GM18861 (cell line): Measurements from ENCODE around the gene KY.

Experiments
- ATAC-seq: cut with Tn5 transposase; IDR thresholded peaks from one replicate; pipeline ENCODE4 v1.9.1; 2021; ENCODE audit not compliant: unreplicated experiment

KY gene, protein sequence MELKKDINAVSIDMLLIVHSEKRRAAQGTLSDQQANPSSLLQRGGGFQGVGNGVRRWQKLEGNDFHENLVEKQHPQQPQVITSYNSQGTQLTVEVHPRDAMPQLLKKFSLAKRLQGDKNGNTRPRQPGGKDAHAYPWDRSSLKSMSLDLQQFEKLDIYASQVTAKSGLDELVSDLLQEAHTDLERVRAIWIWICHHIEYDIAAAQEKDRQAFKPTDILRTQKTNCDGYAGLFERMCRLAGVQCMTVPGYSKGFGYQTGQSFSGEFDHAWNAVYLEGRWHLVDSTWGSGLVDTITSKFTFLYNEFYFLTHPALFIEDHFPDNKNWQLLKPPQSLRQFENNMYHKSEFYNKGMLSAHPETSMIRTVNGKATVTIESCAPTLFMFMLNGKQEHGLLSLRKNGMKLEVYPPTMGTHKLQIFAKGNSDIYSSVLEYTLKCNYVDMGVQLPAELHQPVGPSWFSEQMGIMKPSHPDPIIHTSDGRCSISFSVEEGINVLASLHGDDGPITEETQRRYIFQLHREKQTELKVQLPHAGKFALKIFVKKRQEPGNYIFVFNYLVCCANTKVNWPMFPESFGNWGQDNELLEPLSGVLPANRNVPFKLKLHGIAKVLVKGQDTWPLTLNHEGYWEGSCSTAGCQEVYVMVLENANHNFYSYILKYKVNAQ

DNA sequence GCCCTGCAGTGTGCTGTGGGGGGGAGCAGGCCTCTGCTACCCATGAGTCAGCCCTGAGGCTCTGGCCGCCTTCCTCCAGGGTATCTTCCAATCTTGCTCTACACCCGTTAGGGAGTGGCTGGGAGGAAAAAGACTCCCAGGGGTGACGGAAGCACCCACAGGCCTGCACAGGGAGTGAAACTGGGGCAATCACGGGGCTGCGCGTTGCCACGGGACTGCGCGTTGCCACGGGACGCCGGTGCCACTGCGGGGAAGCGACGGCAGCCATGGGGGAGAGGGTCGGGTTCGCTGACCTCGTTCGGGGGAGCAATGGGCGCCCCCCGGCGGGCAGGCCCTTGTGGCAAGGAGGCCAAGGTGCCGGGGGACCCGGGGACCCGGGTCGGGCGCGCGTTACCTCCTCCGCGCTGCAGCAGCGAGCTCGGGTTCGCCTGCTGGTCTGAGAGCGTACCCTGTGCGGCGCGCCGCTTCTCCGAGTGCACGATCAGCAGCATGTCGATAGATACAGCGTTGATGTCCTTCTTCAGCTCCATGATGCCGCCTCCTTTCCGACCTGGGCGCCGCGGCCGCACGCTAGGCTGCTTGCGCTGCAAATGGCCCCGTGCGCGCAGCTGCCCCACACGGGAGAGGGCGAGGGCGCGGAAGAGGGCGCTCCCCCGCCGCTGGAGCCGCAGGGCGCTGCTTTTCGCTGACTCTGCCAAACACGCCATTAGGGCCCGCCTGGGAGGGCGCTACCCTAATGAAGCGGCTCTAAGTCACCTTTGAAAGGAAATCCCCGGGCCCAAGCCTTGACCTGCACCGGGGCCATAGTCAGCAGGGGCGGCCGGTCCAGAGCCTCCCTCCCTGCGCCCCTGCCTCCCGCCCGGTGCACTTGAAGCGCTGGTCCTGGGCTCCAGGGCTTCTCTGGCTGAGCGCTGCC is at the start of gene KY:
KY (minus strand) TSS at position 592 of the 916 bp plus-strand sequence; CDS start at position 530, 62 bp downstream.
- no peak for ATAC-seq

DNA sequence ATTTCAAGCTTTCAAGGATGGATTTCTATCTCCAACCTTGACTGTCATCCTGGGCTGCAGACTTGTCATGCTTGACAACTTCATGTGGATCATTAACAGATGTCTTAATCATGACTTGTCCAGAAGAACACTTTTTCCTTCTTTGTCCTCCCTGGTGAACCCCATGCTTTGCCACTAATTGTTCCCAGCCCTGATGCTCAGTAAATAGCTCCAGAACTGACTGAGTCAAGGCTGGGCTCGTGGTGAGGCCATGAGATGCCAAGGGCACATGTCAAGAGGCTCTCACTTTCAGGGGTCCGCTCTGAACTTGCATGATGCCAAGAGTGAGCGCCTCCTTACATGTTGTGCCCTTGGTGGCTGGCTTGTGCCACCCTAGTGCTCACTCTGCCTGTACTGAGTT is 48.9 kb upstream of the KY start:
- ATAC-seq, result no peak

DNA sequence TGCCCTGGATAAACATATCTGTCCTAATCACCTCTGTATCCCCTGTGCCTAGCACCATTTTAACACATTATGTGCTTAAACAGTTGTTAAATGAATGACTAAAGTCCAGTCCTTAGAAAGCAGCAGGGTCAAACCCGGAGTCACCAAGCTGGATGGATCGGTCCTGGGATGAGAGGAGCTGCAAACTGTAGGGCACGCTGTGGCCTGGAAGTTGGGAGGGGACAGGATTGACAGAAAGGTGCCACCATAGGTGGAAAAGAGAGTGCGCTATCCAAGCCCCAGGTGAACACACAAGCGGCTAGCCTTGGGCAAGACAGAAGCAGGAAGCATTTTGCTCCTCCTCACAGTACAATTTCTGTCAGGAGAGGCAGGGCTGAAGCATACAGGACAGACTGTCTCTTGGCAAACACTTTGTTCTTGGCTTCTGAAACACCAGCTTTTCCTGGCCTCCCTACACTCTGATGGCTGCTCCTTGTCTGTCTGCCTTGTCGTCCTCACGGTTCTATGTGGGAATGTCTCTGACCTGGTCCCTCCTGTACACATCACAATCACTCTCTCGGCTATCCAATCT is 48.4 kb upstream of the KY start:
- ATAC-seq, result no peak

DNA sequence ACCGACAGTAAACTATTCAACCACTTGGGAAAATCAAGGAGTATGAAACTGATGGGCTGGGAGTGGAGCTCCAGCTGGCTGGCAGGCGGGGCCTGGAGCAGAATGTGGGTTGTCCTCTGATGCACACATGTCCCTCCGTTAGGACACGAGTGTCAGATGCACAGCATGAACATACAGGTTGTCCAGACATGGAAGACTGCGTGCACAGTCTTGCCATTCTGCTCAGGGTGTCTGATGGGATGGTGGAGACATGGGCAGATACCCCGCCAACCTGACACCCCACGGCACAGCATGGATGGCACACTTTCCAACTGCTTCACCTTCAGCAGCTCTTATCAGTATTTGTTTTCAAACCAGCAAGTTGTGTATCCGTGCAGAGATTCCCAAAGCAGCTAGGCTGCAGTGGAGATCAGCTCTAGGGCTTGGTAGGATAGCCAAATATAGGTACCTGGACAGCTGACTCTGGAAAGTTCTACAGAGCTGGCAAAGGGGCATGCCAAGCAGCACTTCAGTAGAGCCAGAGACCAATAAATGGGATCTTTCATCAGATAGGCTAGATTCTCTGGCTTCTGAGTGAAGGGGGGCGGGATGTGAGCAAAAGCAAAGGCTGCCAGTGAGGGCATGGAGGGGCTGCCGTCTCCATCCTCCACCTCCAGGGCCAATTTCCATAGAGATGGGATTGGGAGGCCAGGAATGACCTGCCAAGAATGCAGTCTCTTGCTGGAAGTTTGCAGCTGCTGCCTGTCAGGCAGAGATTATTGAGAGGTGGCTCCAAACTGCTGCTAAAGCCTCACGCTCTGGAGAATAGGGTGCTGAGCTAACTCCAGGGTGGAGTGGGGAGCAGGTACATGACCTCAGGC is 47.2 kb upstream of the KY start:
- ATAC-seq, result no peak

DNA sequence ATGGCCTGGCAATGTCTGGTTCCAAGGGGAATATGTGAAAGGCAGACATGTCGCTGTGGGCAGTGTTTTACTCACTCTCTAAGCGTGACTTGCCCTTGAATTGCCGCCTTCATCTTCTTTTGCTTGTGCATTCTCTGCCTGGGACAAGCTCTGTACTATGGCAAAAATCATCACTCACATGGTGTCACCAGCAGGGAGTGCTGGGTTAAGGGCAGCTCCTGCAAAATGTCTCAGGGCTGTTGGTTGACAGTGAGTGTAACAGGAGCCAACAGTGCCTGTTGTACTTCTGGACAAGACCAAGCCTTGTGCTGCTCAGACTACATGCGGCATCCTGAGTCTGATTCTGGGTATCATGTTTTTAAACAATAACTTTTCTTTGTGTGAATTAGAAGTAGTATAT is 45.3 kb upstream of the KY start:
- ATAC-seq, result no peak

DNA sequence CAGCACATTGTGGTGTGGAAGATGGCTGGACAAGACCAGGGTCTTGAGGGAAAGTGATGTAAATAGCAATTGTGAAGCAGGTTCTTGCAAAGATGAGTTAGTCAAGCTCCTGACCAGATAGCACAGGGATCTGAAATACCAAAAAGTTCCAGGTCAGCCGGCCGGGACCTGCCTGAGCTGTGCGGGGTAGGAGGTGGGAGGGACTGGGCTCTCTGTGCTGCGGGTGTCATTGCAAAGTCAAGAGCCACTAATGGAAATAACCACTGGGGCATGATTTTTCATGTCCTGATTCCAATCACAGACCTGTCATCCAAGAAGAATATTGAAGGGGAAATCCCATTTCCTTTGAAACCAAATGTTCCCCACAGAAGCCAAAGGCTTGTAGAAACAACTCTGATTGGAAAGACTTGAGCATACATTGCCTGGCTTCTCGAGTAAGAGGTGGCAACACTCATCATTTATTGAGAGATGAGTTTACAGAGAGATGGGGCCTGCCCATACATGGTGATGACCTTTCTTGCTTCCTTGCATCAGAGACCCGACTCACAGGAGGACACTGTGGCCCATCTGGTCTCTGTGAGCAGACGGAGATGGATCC is 44.2 kb upstream of the KY start:
- ATAC-seq, result no peak

DNA sequence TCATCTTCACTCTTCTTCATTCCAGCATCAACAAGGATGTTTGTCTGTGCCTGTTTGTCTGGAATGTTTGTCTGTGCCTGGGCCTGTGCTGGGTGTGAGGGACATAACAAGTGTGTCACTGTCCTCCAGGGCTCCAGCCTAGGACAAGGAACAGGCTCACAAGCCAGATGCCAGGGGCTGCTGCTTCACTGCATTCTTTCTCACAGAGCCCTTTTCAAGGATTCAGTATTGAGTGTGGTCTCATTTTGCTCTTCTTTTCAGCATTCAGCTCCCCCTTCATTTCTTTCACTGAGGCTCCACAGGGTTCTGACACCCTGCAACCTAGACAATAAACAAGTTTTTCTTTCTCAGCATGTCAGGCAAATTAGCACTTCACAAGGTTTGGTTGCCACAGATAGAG is 43.6 kb upstream of the KY start:
- no peak for ATAC-seq

DNA sequence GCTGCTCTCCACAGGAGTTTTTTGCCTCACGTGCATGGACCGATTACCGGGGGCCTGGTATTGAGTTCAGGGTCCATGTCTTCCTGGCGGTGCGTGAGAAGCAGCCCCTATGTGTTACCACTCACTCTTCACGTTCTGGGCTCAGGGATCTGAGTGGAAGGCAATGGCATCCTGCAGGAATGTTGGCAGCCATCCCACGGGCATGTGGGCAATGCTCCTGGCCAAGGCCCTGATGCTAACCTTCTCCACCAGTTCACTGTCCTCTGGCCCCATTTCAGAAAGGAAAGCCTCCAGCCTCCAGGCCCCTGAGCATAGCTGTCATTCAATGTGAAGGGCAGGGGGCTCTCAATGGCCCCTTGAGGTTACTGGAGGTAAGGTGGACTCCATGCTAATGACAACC is 43.0 kb upstream of the KY start:
- no peak for ATAC-seq

DNA sequence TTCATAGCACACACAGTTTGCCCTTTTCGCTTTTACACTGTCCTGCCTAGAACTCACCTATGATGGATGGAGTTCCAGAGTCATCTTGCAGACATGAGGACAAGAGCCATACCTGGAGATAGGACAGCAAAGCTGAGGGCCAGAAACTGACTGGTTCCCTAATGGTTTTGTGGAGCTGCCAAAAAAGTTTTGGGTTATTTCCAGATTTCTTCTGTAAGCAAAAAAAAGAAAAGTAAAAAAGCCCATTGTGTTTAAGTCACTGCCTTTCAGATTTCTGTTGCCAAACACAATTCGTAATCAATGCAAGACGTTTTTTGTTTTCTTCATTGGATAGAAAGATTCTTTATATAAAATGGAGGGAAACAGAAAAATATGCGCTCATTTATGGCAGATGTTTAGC is 42.4 kb upstream of the KY start:
- no peak for ATAC-seq

DNA sequence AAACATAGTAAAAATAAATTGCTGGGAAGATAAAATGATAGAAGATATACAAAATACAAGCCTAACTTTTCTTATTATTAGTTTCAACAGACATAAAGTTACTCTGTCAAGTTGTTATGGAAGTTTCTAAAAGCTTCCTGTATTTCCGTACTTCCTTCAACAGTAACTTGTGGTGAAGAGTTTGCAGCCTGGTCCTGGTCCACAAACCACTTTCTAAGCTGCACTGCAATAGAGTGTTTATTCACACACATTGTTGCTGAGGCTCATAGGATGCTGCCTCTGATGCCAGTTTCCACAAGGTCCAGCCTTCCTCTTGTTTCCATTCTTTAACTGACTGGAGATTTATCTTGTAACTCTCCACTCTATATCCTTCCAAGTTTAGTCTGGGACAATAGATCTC is 39.4 kb upstream of the KY start:
- ATAC-seq, result no peak

DNA sequence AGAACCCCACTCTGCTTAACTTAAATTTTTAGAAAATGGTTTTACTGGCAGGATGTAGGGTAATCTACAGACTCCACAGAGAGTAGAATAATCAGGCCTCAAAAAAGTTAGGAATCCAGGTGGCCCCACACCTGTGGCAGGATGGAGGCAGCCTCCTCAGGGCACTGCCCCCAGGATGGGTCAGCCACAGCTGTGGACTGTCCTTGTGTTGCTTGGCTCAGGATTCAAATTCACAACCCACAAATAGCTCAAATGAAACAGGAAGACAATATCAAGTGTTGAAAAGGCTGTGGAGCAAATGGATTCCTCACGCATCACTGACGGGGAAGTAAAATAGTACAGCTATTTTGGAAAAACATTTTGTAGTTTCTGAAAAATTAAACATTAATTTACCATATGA is 36.8 kb upstream of the KY start:
- ATAC-seq, result no peak

DNA sequence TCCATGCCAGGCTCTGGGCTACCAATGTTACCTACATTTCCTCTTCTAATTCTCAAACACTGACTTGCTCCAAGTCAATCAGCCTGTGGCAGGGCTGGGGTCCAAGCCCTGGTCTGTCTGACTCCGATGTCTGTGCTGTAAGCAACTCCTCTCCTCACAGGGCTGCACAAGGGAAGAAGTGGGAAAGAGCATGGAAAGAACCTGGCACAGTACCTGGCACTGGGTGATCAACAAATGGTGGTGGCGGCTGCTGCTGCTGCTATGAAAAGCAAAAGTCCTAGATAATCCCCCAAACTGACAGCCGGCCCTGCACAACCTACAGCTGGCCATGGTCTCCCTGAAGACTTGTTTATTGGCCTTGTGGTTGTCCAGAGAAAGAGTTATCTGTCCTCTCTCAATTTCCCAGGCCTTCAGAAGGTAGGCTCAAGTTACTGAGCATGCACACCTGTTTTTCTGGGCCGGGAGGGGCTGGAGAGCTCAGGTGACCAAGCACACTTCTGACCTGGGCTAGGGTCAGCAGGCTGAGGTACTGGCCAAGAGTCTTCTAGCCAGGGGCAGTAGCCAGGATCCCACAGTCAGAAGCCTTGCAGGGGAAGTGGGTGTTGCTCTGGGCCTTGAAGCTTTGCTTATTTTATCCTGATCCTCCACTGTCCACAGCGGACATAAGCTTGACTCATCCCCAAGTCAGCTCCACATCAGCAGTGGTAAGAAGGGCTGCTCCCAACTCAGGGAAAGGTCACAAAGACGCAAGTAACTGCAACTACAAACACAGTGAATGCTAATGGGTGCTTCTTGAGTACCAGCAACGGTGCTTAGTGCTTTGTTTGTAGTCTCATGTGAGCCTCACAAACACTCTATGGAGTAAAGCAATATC is 35.3 kb upstream of the KY start:
- ATAC-seq, result no peak

DNA sequence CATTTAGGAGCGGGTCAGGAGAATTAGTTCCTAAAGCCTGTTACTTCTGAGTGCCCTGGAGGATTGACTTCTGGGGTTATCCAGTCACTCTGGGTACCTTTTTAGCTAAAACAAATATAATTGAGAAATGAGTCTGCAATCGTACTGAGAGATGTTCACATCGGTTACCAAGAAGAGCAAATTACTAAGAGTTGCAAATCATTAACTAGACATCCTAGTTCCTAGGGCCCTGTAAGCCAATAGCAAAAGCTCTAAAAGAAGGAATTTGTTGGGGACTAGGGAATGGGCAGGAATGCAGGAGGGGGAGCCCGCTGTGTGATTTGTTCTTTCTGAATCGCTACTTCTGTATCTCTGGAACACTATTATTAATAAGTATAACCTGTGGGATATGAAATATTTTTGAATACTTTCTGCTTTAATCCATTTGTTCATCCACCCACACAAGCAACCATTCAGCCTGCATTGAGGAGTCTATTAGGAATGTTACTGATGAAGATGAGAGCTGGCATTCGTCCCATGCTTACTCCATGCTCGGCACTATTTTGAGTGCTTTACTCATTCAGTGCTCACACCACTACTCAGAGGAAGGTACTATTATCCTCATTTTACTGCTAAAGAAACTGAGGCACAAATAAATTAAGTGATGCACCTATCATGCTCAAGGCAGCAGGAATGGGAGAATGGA is 31.5 kb upstream of the KY start:
- ATAC-seq, result no peak

DNA sequence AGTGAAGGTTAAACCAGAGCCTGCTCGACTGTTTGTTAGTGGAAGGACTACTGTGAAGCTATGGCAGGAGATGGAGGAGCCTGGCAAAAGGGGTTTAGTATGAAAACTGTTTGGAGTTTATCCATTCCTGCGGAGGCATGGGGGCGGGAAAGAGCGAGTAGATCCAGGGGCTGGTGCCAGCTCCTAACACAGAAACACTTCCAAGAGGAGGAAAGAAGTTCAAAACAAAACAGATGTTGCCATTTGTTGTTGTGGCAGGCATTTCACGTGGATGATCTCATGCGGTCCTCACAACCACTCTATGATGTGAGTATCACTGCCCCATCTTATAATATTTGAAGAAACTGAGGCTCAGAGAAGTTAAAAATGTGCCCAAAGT is 30.7 kb upstream of the KY start:
- ATAC-seq, result no peak

DNA sequence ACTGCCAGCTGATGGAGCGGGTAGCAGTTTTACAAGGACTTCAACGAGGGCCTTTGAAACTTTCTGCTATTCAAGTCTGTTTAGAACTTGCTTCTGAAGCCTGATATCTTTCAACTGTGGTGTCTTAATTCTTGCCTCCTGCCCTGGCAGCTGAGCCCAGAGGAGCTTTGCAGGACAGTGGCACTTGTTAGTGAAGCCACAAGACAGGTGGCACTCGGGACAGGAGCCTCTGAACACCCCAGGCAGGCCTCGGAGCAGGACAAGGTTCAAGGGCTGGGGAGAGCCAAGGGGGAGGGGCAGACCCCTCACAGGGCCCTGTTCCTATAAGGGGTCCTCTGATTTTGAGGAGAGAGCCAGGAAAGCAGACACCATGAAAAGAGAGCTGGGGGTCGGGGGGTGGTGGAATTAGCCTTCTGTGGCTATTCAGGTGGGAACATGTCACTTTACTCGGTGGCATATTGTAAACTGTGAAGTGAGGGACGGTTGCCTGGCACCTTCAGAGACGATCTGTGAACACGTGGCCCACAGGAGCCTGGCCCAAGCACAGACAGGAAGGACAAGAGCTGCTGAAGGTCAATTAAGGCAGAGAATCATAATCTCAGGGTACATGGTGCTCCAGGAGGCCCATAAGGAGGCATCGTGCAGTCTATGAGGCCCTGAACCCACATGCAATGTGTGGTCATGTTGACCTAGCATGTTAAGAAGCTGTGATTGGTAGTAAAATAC is 30.1 kb upstream of the KY start:
- no peak for ATAC-seq

DNA sequence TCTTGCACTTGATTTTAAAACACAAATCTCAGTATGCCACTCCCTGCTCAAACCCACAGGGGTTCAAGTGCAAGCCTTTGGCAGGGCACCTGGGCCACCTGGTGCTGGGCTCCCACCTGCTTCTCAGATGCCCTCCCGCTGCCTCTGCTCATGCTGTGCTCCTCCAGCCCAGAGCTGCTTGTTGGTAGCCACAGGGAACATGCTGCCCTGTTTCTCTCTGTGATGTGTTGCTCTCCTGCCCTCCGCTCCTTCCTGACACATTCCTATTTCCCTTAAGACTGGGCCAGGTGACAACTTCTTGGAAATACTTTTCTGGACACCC is 27.1 kb upstream of the KY start:
- no peak for ATAC-seq

DNA sequence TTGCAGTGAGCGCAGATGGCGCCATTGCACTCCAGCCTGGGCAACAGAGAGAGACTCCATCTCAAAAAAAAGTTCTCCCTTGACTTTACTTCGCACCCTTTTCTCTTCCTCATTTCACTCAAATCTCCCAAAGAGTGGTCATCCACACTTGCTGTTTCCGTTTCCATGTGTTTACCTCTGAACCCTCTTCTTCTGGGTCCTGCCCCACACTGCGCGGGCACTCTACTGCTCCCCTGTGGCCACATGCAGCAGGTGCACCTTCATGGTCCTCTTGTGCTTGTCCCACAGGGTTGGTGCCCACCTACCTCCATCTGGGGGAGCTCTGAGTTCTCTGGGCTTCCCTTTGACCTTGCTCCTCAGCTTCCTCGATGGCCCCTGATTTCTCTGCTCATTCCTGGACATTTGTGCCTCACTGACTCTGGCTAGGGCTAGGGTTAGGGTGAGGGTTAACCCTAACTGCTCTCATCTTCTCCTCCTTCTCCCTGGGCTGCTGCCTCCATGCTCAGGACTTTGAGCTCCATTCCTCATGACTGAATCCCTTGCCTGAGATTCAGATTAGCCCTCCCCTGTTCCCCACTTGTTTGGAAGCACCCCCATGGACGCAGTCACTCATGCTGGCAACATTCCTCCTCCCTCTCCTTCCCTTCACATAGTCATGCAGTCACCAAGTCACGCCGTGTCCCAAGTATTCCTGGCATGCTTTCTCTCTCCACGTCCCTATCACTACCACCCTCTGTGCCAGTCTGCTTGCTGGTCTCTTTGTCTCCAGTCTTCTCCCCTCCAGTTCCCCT is 26.6 kb upstream of the KY start:
- ATAC-seq, result no peak
